Adrenal gland (tissue), 12 donors: Measurements from ENCODE around the gene NUP160. TPM values are rescaled to one million over a fixed set of nuclear protein-coding genes. Genes with fewer than 3 reads are reported as not detected.
"Not testable (repeated sequence)": the region's sequence is repeated elsewhere in the genome, so short reads cannot be mapped to it uniquely, and the experiment has no call there.

Experiments
- DNase-seq, 7 donors: peaks; one replicate each; pipeline ENCODE4 v3.0.0-alpha.2; 2019 to 2020
- H3K27ac ChIP-seq, 5 donors: fragments of 200-600 bp; sonication (generic) in 4 of 5; 1 replicate in 3 of 5; 2 replicates in 2 of 5; pipeline versions ENCODE4 v1.5.1 to v1.8.0; 2016 to 2020; ENCODE audit warnings: mild to moderate bottlenecking in 1 of 5
- H3K27me3 ChIP-seq: fragments of 200-600 bp; 2 replicates; pipeline ENCODE4 v1.8.0; 2021
- H3K36me3 ChIP-seq, 2 donors: fragments of 200-600 bp; replicated peaks in 1 of 2; 1 replicate in 1 of 2; 2 replicates in 1 of 2; pipeline versions ENCODE4 v1.5.1 to v1.8.0; 2018 to 2022
- H3K4me1 ChIP-seq, 2 donors: fragments of 200-600 bp; replicated peaks in 1 of 2; 1 replicate in 1 of 2; 2 replicates in 1 of 2; pipeline versions ENCODE4 v1.5.1 to v1.8.0; 2018 to 2021
- H3K4me3 ChIP-seq, 4 donors: fragments of 200-600 bp; sonication (generic) in 3 of 4; one replicate each; pipeline ENCODE4 v1.5.1; 2016 to 2018
- H3K9me3 ChIP-seq, 3 donors: fragments of 200-600 bp; sonication (generic) in 1 of 3; replicated peaks in 1 of 3; 1 replicate in 2 of 3; 2 replicates in 1 of 3; pipeline versions ENCODE4 v1.5.1 to v1.8.0; 2016 to 2021
- CTCF ChIP-seq, 6 experiments: fragments of 450-650 bp in 4 of 6; fragments of 200-600 bp in 2 of 6; sonication (generic) in 1 of 6; IDR thresholded peaks; 1 replicate in 5 of 6; 2 replicates in 1 of 6; pipeline versions ENCODE4 v1.5.1 to v1.8.0; 2016 to 2021; ENCODE audit warnings: antibody characterized with exemption in 6 of 6, mild to moderate bottlenecking in 2 of 6, moderate library complexity in 1 of 6
- POLR2A ChIP-seq, 2 donors: fragments of 450-650 bp; IDR thresholded peaks; one replicate each; pipeline ENCODE4 v1.6.1; 2017; ENCODE audit warnings: antibody characterized with exemption in 2 of 2, mild to moderate bottlenecking in 2 of 2, moderate library complexity in 1 of 2
- WGBS, 4 donors: extraction: QIAGEN DNeasy Blood & Tissue Kit in 2 of 4; methylation state at CpG; one replicate each; pipeline versions ENCODE4 v1.1.5 to v1.1.7; 2013 to 2017; 5-methylcytosine and 5-hydroxymethylcytosine counted together
- intact Hi-C, 2 donors: fragments of 100-400 bp; cut with DNase I; formaldehyde crosslinking; loops; one replicate each; pipeline versions ENCODE4 v1.14.1 to v1.15.0; 2022 to 2023
- polyA plus RNA-seq, 3 donors: library from polyadenylated mRNA; stranded (reverse); fragments of 200-250 nt in 2 of 3; fragments of 350-450 nt in 1 of 3; fragmentation: Illumina TruSeq in 1 of 3; extraction: RNeasy Lipid Tissue Mini Kit (QIAGEN cat#74804) in 1 of 3; gene quantifications; one replicate each; pipeline ENCODE4 v1.2.3, GENCODE V29; 2013 to 2014
- total RNA-seq, 9 donors: library from RNA; depleted of rRNA in 4 of 9; stranded (reverse); fragments of >200 nt in 4 of 9; fragments of 120-200 nt in 1 of 9; fragmentation: NEBNext Ultra II Directional in 1 of 9; extraction: Animal tissue kit (Norgen Biotek cat#: 25700) in 1 of 9; gene quantifications; one replicate each; pipeline versions ENCODE4 v1.1.0 to v1.2.4, GENCODE V29; 2013 to 2023
- donor health status: healthy with polysubstance abuse.
- donor health status: Bipolar disorder and iron deficiency.
- donor health status: DM: yes; HTN: yes; CAD: no.
- donor health status: DM: no; HTN: no; CAD: no.
- donor health status: DM: no; HTN: no; CAD: no.
- donor health status: DM: yes; HTN: yes; CAD: no.

Gene NUP160
- total and polyA plus RNA-seq, 12 donors = 10.1 to 29.8 (median 21.4) TPM

- Histone ChIP-seq H3K27me3 (no peaks in the 10 kb centered on the region), H3K27ac (no peak overlapping the region), H3K36me3 (no peaks in the 10 kb centered on the region), H3K4me3 (no peak overlapping the region), H3K4me1 (peaks cover 0 to 24% of the 10 kb centered on the region in 2 donors), H3K9me3 (no peaks in the 10 kb centered on the region)
- intact Hi-C loops = no loop called here
- 87 to 96% (median 89%) methylated on average over 3 of the region's 3 CpGs for WGBS, 4 donors
- TF ChIP-seq CTCF (IDR thresholded peaks at IDR 0.05) (no peak), POLR2A (IDR thresholded peaks at IDR 0.05) (no peak)
- DNase-seq = no peak
Observed at GRCh38 chr11:47867823-47868222, 19.7 kb upstream of the NUP160 start.

- 65 to 85% (median 74%) methylated on average over 6 of the region's 6 CpGs for WGBS, 4 donors
- H3K27me3 ChIP-seq, H3K36me3 ChIP-seq, intact Hi-C loops, H3K27ac ChIP-seq, H3K9me3 ChIP-seq, H3K4me3 ChIP-seq, DNase-seq: not testable (repeated sequence)
- peaks cover 0 to 27% of the 10 kb centered on the region in 2 donors for H3K4me1 ChIP-seq
Observed at GRCh38 chr11:47866892-47867291, 18.7 kb upstream of the NUP160 start.

- no peak for DNase-seq
- no peaks in the 10 kb centered on the region for H3K36me3 ChIP-seq
- H3K27me3 ChIP-seq = no peaks in the 10 kb centered on the region
- peaks cover 0 to 27% of the 10 kb centered on the region in 2 donors for H3K4me1 ChIP-seq
- no peaks in the 10 kb centered on the region for H3K9me3 ChIP-seq
- TF ChIP-seq CTCF (IDR thresholded peaks at IDR 0.05) (no peak), POLR2A (IDR thresholded peaks at IDR 0.05) (no peak)
- no peak overlapping the region for H3K4me3 ChIP-seq
- peak overlapping the region in 2 of 5 donors; percentile 52 to 64 for H3K27ac ChIP-seq
- intact Hi-C loops = no loop called here
- 32 to 61% (median 48%) methylated on average over 5 of the region's 5 CpGs for WGBS, 4 donors
Observed at GRCh38 chr11:47864901-47865300, 16.8 kb upstream of the NUP160 start.

GRCh38 chr11:47863898-47864430 lies 15.8 kb upstream of the NUP160 start:
- WGBS, 4 donors = 85 to 94% (median 89%) methylated on average over 4 of the region's 4 CpGs
- TF ChIP-seq CTCF (IDR thresholded peaks at IDR 0.05) = no peak
- no peak for TF ChIP-seq POLR2A (IDR thresholded peaks at IDR 0.05)
- intact Hi-C loops = no loop called here
- no peak overlapping the region for H3K4me3 ChIP-seq
- peaks cover 0 to 27% of the 10 kb centered on the region in 2 donors for H3K4me1 ChIP-seq
- no peaks in the 10 kb centered on the region for H3K27me3 ChIP-seq
- no peaks in the 10 kb centered on the region for H3K36me3 ChIP-seq
- DNase-seq = no peak
- no peak overlapping the region for H3K27ac ChIP-seq
- H3K9me3 ChIP-seq = no peaks in the 10 kb centered on the region

- H3K9me3 ChIP-seq = no peaks in the 10 kb centered on the region
- H3K4me3 ChIP-seq = no peak overlapping the region
- DNase-seq = no peak
- 48 to 61% (median 52%) methylated on average over 4 of the region's 4 CpGs for WGBS, 4 donors
- intact Hi-C loops = no loop called here
- H3K36me3 ChIP-seq = no peaks in the 10 kb centered on the region
- no peaks in the 10 kb centered on the region for H3K27me3 ChIP-seq
- TF ChIP-seq CTCF (IDR thresholded peaks at IDR 0.05) (no peak), POLR2A (IDR thresholded peaks at IDR 0.05) (no peak)
- no peak overlapping the region for H3K27ac ChIP-seq
- peaks cover 0 to 27% of the 10 kb centered on the region in 2 donors for H3K4me1 ChIP-seq
Observed at GRCh38 chr11:47863189-47863897, 15.2 kb upstream of the NUP160 start.
